GM12878 (cell line): ENCODE measurements around the gene DDX31.

Experiments used
- CEBPB ChIP-seq, 2 experiments: fragments of 150-350 bp in 1 of 2; IDR thresholded peaks; 2 replicates each; pipeline ENCODE4 v1.6.1; 2012 to 2014; ENCODE audit warnings: low read depth in 2 of 2, low read length in 2 of 2, borderline replicate concordance in 1 of 2, inconsistent platforms in 1 of 2
- TF ChIP-seq, protein P1 (sequence below), 3 experiments: IDR thresholded peaks in 2 of 3; conservative IDR thresholded peaks in 1 of 3; 2 replicates each; pipeline ENCODE4 v1.5.1; 2011; ENCODE audit warnings: low read depth in 3 of 3, low read length in 3 of 3, mild to moderate bottlenecking in 3 of 3, control low read depth in 2 of 3, moderate library complexity in 2 of 3, inconsistent platforms in 1 of 3, mixed read lengths in 1 of 3; ENCODE audit not compliant: control insufficient read depth in 2 of 3, insufficient read depth in 1 of 3; ENCODE audit errors: extremely low read depth in 1 of 3

DNA sequence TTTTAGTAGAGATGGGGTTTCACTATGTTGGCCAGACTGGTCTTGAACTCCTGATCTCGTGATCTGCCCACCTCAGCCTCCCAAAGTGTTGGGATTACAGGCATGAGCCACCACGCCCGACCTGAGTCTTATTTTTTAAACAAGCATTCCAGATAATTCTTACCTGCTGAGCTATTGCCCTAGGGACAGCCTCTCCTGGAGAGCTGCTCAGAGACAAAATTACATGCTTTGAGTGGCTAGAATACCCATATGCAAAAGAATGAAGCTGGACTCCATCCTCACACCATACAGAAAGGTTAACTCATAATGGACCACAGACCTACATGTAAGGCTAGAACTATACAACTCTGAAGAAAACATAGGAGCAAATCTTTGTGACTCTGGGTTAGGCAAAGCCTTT, 42.1 kb upstream of the DDX31 start:
- TF ChIP-seq, protein P1, sequence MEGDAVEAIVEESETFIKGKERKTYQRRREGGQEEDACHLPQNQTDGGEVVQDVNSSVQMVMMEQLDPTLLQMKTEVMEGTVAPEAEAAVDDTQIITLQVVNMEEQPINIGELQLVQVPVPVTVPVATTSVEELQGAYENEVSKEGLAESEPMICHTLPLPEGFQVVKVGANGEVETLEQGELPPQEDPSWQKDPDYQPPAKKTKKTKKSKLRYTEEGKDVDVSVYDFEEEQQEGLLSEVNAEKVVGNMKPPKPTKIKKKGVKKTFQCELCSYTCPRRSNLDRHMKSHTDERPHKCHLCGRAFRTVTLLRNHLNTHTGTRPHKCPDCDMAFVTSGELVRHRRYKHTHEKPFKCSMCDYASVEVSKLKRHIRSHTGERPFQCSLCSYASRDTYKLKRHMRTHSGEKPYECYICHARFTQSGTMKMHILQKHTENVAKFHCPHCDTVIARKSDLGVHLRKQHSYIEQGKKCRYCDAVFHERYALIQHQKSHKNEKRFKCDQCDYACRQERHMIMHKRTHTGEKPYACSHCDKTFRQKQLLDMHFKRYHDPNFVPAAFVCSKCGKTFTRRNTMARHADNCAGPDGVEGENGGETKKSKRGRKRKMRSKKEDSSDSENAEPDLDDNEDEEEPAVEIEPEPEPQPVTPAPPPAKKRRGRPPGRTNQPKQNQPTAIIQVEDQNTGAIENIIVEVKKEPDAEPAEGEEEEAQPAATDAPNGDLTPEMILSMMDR (IDR thresholded peaks at IDR 0.05 in 2 of 3, conservative IDR thresholded peaks at IDR 0.05 in 1 of 3; ENCODE audit: control insufficient read depth in 2 of 3, extremely low read depth in 1 of 3, insufficient read depth in 1 of 3, low read depth in 3 of 3, low read length in 3 of 3), result no peak
- TF ChIP-seq CEBPB (IDR thresholded peaks at IDR 0.05; ENCODE audit: borderline replicate concordance in 1 of 2, low read depth in 2 of 2, low read length in 2 of 2), result no peak
